A549 (cell line): Measurements from ENCODE around the gene RPTOR.

Source experiments
- CBX2 ChIP-seq: fragments of 200-600 bp; sonication (generic); IDR thresholded peaks from 2 replicates; pipeline ENCODE4 v1.6.1; 2016; ENCODE audit warnings: low read depth, mild to moderate bottlenecking, borderline replicate concordance
- EP300 ChIP-seq, 2 experiments: fragments of >200 bp; sonication (Bioruptor Twin); formaldehyde crosslinking; IDR thresholded peaks; 2 replicates in 1 of 2; 3 replicates in 1 of 2; pipeline ENCODE4 v1.6.1; 2016 to 2017
- HOXA7 ChIP-seq: fragments of 250-450 bp; sonication (Bioruptor Pico); IDR thresholded peaks from 2 replicates; pipeline ENCODE4 v1.5.0; 2020; ENCODE audit warnings: mild to moderate bottlenecking, moderate library complexity
- JUNB ChIP-seq: fragments of >200 bp; sonication (Bioruptor Twin); formaldehyde crosslinking; IDR thresholded peaks from 2 replicates; pipeline ENCODE4 v1.6.1; 2016
- KDM5A ChIP-seq: fragments of 200-600 bp; sonication (generic); IDR thresholded peaks from 2 replicates; pipeline ENCODE4 v1.6.1; 2016; ENCODE audit warnings: antibody characterized with exemption, mild to moderate bottlenecking
- MYC ChIP-seq: IDR thresholded peaks from 2 replicates; pipeline ENCODE4 v1.6.1; 2012; ENCODE audit warnings: mild to moderate bottlenecking, inconsistent platforms, low read length, improper control_type of control experiment, borderline replicate concordance
- POLR2A ChIP-seq: IDR thresholded peaks from 2 replicates; pipeline ENCODE4 v1.6.1; 2012; ENCODE audit warnings: mild to moderate bottlenecking, low read length
- RAD21 ChIP-seq, 2 experiments: fragments of >200 bp in 1 of 2; sonication (Bioruptor Twin) in 1 of 2; formaldehyde crosslinking in 1 of 2; IDR thresholded peaks in 1 of 2; conservative IDR thresholded peaks in 1 of 2; 2 replicates in 1 of 2; 3 replicates in 1 of 2; pipeline ENCODE4 v1.6.1; 2012 to 2018; ENCODE audit warnings: inconsistent platforms in 1 of 2
- RFX5 ChIP-seq: fragments of 450-650 bp; IDR thresholded peaks from 2 replicates; pipeline ENCODE4 v1.7.1; 2014; ENCODE audit warnings: antibody characterized with exemption, mild to moderate bottlenecking, moderate library complexity
- RNF2 ChIP-seq: fragments of 200-600 bp; sonication (generic); IDR thresholded peaks from 2 replicates; pipeline ENCODE4 v1.6.1; 2016; ENCODE audit warnings: low read depth, mild to moderate bottlenecking, antibody characterized with exemption, moderate library complexity, borderline replicate concordance
- ZFP36 ChIP-seq: fragments of 450-650 bp; IDR thresholded peaks from 2 replicates; pipeline ENCODE4 v1.6.1; 2014; ENCODE audit warnings: borderline replicate concordance; ENCODE audit not compliant: partially characterized antibody
- ZNF302 ChIP-seq: fragments of 250-450 bp; sonication (Bioruptor Pico); IDR thresholded peaks from 2 replicates; pipeline ENCODE4 v1.9.0; 2021; ENCODE audit warnings: inconsistent platforms, mild to moderate bottlenecking, moderate library complexity
- TF ChIP-seq, protein P1 (sequence below): fragments of 200-600 bp; sonication (generic); IDR thresholded peaks from 2 replicates; pipeline ENCODE4 v1.6.1; 2016; ENCODE audit warnings: antibody characterized with exemption, mild to moderate bottlenecking, moderate library complexity
- TF ChIP-seq, protein P2 (sequence below): fragments of >200 bp; sonication (Bioruptor Twin); formaldehyde crosslinking; IDR thresholded peaks from 3 replicates; pipeline ENCODE4 v1.5.1; 2016

DNA sequence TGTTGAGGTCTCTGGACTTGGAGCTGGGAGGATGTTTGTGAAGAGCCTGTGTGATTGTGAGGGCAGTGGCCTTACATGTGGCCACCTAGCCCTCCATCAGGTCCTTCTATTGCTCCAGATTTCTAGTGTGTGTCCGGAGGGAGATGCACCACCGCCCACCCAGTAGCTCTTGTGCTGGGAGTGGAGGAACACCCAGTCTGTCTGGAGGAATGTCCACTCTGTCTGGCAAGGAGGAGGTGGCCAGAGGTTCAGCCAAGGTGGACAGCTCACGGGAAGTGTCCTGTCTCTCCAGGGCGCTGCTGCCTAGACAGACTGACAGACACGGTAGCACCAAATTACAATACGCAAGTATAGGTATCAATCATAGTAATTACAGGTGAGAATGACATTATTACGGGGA is 10.6 kb downstream of the RPTOR start:
- no peak for TF ChIP-seq POLR2A
- TF ChIP-seq MYC: no peak
- no peak for TF ChIP-seq ZNF302 (CRISPR knock-in tag)
- TF ChIP-seq, protein P1, sequence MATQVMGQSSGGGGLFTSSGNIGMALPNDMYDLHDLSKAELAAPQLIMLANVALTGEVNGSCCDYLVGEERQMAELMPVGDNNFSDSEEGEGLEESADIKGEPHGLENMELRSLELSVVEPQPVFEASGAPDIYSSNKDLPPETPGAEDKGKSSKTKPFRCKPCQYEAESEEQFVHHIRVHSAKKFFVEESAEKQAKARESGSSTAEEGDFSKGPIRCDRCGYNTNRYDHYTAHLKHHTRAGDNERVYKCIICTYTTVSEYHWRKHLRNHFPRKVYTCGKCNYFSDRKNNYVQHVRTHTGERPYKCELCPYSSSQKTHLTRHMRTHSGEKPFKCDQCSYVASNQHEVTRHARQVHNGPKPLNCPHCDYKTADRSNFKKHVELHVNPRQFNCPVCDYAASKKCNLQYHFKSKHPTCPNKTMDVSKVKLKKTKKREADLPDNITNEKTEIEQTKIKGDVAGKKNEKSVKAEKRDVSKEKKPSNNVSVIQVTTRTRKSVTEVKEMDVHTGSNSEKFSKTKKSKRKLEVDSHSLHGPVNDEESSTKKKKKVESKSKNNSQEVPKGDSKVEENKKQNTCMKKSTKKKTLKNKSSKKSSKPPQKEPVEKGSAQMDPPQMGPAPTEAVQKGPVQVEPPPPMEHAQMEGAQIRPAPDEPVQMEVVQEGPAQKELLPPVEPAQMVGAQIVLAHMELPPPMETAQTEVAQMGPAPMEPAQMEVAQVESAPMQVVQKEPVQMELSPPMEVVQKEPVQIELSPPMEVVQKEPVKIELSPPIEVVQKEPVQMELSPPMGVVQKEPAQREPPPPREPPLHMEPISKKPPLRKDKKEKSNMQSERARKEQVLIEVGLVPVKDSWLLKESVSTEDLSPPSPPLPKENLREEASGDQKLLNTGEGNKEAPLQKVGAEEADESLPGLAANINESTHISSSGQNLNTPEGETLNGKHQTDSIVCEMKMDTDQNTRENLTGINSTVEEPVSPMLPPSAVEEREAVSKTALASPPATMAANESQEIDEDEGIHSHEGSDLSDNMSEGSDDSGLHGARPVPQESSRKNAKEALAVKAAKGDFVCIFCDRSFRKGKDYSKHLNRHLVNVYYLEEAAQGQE: no peak
- TF ChIP-seq, protein P2, sequence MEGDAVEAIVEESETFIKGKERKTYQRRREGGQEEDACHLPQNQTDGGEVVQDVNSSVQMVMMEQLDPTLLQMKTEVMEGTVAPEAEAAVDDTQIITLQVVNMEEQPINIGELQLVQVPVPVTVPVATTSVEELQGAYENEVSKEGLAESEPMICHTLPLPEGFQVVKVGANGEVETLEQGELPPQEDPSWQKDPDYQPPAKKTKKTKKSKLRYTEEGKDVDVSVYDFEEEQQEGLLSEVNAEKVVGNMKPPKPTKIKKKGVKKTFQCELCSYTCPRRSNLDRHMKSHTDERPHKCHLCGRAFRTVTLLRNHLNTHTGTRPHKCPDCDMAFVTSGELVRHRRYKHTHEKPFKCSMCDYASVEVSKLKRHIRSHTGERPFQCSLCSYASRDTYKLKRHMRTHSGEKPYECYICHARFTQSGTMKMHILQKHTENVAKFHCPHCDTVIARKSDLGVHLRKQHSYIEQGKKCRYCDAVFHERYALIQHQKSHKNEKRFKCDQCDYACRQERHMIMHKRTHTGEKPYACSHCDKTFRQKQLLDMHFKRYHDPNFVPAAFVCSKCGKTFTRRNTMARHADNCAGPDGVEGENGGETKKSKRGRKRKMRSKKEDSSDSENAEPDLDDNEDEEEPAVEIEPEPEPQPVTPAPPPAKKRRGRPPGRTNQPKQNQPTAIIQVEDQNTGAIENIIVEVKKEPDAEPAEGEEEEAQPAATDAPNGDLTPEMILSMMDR: no peak
- TF ChIP-seq HOXA7 (CRISPR knock-in tag): no peak
- no peak for TF ChIP-seq JUNB
- no peak for TF ChIP-seq RFX5
- no peak for TF ChIP-seq KDM5A
- no peak for TF ChIP-seq CBX2
- no peak for TF ChIP-seq ZFP36
- no peak for TF ChIP-seq RAD21 (conservative IDR thresholded peaks at IDR 0.05 in 1 of 2, IDR thresholded peaks at IDR 0.05 in 1 of 2)
- TF ChIP-seq RNF2: no peak
- TF ChIP-seq EP300 (IDR thresholded peaks at IDR 0.05): no peak
